GM12872 (cell line): ENCODE measurements around the gene ZNF543.

Experiments used
- CTCF ChIP-seq: IDR thresholded peaks from 3 replicates; pipeline ENCODE4 v1.5.1; 2011; ENCODE audit warnings: low read depth, mild to moderate bottlenecking, low read length, moderate library complexity; ENCODE audit not compliant: insufficient read depth

The ZNF543 gene

GRCh38 chr19:57350877-57351805 lies 30.9 kb downstream of the ZNF543 start, which contains the start of gene ZNF304:
Gene ZNF304 (plus strand): TSS chr19:57351271. CDS start chr19:57351665, 394 bp downstream.
- no peak for TF ChIP-seq CTCF

GRCh38 chr19:57351867-57352266 lies 31.6 kb downstream of the ZNF543 start:
- TF ChIP-seq CTCF, result no peak

- TF ChIP-seq CTCF, result no peak
These were observed 35.6 kb downstream of the ZNF543 start for GRCh38 chr19:57355916-57356315.

GRCh38 chr19:57357406-57357805 lies 37.1 kb downstream of the ZNF543 start:
- TF ChIP-seq CTCF, result no peak

- no peak for TF ChIP-seq CTCF
These were observed 39.0 kb downstream of the ZNF543 start for GRCh38 chr19:57359300-57359699.

- no peak for TF ChIP-seq CTCF
These were observed 42.1 kb downstream of the ZNF543 start for GRCh38 chr19:57362419-57362818.

- no peak for TF ChIP-seq CTCF
These were observed 42.9 kb downstream of the ZNF543 start, which contains the start of the genes TRAPPC2B and ZNF547 for GRCh38 chr19:57362997-57363687. Gene TRAPPC2B (plus strand): TSS chr19:57363551. CDS start chr19:57364834, 1,283 bp downstream. Gene ZNF547 (plus strand): TSS chr19:57363551. CDS start chr19:57368556, 5,005 bp downstream.
